Cerebellar cortex (tissue), 1 donor: ENCODE results near the gene MUC6.

Experiments used
- DNase-seq: peaks from one replicate; pipeline ENCODE4 v3.0.0-alpha.2; 2015; ENCODE audit warnings: low spot score

Gene MUC6

DNA sequence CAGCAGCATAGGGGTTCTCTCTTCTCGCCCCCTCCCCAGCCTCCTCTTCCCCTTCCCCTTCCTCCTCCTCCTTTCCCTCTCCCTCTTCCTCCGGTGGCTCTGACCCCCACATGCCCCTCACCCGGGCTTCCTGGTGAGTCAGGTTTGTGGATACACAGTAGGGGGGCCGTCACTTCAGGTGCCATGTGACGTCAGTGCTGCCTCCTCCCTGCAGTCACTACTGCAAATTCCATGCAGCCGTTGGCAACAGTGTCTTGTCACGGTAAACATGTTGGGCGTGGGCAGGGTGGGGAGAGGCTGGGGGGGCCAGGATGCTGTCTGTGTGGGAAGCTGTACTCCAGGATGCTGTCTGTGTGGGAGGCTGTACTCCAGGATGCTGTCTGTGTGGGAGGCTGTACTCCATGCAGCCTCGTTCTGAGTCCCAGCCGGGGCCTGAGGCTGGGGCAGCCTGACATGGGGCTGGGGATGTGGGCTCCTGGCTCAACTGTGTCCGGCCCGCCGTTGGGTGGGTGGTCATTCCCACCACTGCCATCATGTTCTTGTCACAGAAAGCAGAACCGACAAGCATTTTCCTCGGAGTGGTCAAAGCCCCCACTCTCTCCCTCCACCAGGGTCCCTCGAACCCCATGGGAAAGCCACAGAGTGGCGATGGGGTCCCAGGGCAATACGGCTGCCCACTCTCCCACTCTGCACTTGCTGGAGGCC lies 35.8 kb upstream of the MUC6 start:
- DNase-seq: no peak

- DNase-seq: no peak
Observed at GRCh38 chr11:1071571-1072115, 35.1 kb upstream of the MUC6 start.

DNA sequence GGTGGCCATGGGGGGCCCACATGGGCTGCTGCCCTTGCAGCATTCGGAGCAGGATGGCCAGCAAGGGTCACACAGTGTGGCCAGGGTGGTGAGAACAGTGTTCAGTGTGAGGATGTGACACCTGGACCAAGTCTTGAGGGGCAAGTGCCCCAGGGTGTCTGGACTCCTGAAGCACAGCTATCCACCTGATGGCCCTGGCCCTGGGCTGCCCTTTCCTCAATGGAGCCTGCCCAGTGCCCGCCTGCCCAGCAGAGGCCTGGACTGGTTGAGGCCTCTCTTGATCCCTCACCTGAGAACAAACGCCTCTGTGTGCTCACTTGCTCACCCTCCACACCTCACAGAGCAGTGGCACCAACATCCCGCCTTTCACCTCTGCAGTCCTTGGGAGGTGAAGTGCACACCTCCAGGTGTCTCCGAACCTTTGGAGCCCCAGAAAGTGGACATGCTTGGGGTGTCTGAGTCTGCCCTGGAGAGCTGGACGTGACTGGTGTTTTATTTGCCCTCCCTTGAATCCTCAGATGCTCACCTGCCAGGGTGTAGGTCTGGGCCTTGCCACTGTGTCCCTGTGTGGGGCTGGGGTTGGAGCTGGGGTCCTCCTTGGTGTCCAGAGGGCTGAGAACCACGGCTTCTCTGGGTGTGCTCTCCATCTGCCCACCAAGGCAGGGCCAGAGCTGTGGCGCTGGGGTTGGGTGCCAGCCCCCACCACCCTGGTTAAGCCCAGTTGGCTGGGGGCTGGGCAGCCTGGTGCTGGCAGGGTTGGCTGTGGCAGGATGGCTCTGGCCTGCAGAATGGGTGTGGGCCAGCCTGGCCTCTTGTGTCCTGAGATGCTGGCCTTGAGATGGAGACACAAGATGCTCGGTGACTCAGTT lies 34.3 kb upstream of the MUC6 start:
- no peak for DNase-seq

GRCh38 chr11:1069740-1070139 lies 33.2 kb upstream of the MUC6 start:
- DNase-seq: no peak

DNA sequence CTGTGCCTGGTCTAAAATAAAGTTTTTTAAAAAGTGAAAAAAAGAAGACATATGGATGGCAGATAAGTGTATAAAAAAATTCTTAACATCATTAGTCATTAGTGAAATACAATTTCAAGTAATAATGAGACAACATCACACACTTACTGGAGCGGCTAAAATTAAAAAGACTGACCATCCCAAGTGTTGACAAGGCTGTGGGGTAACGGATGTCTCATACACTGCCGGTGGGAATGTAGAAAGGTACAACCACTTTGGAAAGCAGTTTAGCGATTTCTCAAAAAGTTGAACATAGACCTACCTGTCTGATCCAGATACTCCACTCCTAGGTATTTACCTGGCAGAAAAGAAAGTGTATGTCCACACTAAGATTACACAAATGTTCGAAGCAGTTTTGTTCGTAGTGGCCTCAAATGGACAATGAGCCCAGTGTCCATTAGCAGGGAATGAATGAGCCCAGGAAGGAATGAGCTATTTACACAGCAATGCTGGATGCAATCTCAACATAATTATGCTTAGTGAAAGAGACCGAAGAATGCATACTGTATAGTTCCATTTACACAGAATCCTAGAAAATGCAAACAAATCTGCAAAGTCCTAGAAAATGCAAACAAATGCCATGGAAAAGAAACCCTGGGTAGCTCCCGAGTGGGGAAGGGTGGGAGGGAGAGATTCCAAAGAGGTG lies 31.4 kb upstream of the MUC6 start:
- no peak for DNase-seq

- DNase-seq: no peak
Observed at GRCh38 chr11:1064167-1064566, 27.6 kb upstream of the MUC6 start.

DNA sequence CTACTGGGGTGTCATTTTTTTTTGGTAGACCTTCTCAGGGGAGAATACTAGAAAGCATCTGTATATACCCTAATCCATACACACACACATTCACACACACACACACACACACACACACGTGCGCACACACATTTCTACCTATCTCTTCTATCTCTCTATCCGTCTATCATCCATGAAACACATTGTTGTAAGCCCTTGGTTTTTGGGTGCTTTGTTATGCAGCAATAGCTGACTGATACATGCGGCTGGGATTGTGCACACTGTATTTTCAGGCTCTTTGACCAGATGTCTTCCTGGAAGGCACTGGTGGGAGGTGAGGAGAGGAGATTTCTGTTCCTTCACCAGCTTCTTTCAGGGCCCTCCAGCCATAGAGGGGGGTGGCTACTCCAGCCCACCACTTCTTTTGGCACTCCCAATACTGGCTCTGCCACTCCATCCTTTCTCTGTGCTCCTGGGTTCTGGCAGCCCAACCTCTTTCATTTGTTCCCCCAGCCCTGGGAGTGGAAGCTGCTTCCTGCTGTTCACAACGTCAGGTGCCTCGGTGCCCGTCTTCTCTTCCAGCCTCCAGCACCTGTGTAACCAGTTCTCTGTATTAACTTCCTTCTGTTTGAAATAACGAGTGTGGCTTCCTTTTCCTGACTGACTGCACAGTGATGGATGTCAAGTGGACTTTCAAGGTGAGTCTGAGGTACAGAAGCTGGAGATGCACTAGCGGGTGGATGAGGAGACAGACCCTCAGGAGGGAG lies 25.7 kb upstream of the MUC6 start:
- DNase-seq: no peak

DNA sequence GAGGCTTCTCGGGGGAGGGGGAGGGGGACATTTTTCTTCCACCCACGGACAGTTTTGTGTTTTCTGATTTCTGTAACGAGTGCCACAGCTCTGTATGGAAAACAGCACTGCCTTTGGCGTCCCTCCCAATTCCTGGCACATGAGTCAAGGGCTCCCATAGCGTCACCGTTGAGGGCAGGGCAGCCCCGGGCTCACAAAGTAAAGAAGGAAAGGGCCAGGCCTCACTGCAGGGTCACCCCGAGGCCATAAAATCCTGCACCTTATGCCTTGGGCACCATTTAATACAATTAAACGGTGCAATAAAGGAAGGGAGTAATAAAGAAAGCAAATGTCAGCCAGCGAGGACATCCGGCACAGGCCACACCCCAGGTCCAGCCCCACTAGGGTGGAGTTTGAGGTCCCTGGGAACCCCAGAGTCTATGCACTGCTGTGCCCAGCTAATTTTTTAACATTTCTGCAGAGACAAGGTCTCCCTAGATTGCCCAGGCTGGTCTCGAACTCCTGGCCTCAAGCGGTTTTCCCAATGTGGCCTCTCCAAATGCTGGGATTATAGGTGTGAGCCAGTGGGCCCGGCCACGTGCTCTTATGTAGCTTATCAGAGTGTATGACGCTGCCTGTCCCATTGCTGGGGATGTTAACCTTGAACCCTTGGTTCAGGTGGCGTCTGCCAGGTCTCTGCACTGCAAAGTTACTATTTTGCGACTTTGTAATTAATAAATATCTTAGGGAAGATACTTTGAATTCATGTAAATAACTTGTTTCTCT lies 24.5 kb upstream of the MUC6 start:
- no peak for DNase-seq

GRCh38 chr11:1060410-1060809 lies 23.9 kb upstream of the MUC6 start:
- no peak for DNase-seq

DNA sequence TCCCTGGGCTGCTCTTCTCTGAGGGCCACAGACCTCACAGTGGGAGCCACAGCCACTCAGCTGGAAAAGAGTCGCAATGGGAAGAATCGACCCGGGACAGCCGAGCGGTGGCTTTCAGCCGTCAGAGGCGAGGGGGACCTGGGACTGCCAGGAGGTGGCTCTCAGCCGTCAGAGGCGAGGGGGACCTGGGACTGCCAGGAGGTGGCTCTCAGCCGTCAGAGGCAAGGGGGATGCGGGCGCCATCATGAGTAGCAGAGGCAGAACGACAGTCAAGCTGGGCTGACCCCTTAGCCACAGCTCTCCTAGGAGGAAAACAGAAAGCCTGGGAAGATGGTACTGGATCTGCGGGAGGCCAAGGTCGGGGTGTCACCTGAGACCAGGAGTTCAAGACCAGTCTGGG lies 23.2 kb upstream of the MUC6 start:
- no peak for DNase-seq

GRCh38 chr11:1057806-1058205 lies 21.3 kb upstream of the MUC6 start:
- no peak for DNase-seq

- no peak for DNase-seq
Observed at GRCh38 chr11:1055990-1056771, 19.7 kb upstream of the MUC6 start.

- no peak for DNase-seq
Observed at GRCh38 chr11:1055109-1055703, 18.7 kb upstream of the MUC6 start.

GRCh38 chr11:1054143-1055108 lies 17.9 kb upstream of the MUC6 start:
- peak; percentile 70 for DNase-seq

DNA sequence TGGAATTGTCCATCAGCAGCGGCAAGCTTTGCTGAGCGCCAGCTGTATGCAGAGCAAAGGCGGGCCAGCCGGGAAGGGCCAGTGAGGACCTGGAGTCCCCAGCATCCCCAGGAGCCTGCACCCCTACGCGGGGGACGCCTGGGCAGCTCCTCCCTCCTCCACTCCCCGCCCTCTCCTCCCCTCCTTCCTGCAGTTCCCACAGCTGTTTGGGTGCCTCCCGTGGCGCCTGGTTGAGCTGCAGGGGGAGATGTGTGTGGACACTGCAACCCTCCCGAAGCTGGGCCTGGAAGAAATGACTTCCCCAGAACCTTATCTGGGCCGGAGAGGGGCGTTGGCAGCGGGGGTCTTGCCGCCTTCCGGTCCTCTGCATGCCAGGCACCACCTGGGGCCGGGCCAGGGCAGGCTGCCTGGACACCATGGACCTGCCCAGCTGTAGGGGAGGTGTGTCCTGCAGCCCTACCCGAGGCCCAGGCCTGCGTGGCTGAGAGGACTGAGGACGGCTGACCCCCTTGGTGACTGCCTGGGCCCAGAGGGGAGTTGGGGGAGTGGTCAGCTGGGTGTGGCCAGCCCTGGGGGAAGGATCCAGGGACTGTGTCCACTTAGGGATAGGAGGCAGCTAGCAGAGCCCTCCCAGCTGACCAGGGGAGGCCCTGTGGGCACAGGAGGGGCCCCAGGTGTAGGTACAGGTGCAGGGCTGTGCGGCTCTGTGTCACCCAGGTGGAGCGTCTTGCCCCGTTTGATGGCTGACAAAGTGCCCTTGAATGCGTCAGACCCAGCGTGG lies 16.8 kb upstream of the MUC6 start:
- DNase-seq: no peak

DNA sequence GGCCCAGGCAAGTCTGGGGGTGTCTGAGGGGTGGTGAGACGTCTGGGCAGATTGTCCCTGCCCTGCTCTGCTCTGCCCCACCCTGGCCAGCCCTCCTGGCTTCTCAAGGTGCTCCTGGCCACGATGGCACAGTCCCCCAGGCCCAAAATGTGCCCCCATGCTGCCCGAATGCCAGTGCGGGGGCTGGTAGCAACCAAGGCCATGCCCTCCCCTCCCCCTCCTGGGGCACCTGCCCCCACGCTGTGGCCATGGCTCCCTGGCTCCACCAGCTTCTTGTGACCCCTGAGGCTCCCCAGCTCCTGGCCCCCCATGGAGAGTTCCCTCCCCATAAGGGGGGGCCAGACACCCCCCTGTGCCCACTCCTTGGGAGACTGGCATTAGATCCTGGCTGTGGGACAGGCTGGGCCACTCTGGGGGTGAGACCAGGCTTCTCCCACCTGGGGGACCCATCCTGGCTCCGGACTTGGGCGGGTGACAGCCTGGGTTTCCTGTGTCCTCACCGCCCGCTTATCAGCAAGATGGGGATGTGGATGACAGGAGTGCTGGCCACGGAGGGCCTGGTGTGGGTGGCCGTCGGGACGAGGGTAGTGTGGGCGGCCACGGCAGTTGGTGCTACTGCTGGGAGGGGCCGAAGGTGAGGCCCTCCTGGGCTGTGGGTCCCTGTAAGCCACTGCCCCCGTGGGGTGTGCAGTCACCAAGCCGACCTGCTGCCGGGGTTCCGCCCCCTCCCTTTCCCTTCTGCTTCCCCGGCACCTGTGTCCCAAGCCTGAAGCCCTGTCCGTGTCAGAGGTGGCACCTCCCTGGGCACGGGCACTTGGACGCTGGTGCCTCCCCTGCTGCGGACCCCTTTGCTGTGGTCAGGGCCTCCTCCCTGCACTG lies 15.9 kb upstream of the MUC6 start:
- no peak for DNase-seq
